GM21825 (cell line): ENCODE data around the gene PCAT6.
"Not testable (repeated sequence)": the region's sequence is repeated elsewhere in the genome, so short reads cannot be mapped to it uniquely, and the experiment has no call there.

ENCODE experiments used
- ATAC-seq: cut with Tn5 transposase; IDR thresholded peaks from one replicate; pipeline ENCODE4 v1.9.1; 2021; ENCODE audit warnings: mild to moderate bottlenecking, moderate library complexity; ENCODE audit not compliant: unreplicated experiment

The PCAT6 gene

DNA sequence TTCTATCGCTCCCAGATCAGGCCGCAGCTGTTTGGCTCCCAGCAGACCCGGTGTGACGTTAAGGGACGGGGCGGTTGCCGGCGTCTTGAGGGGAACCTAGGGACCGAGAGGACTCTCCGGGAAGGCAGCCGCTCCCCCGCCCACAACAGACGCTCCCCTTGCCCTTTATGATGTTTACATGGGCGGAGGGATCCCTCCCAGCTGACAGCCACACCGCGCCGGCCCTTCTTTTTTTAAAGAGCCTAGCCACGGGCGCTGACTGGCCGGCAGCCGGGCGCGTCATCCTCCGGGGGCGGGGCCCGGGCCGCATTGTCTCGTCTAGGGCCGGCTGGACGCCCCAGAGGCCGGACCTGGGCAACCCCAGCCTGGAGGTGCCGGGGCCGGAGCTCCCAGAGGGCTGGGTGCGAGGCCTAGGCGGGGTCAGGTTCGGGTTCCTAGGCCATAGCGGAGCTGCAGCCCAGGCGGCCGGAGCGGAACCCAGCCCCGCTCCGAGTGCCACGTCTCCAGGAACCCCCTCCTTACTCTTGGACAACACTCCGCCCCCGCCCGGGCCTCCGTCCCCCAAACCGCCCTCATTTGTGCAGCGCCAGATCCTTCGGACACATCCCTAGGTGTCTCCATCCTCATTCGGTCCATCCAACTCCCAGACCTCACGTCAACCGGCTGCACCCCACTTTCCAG lies at the start of gene PCAT6:
Gene PCAT6, plus strand, starts transcription at position 340 of the 681 bp plus-strand sequence.
- ATAC-seq = peak; percentile 61

DNA sequence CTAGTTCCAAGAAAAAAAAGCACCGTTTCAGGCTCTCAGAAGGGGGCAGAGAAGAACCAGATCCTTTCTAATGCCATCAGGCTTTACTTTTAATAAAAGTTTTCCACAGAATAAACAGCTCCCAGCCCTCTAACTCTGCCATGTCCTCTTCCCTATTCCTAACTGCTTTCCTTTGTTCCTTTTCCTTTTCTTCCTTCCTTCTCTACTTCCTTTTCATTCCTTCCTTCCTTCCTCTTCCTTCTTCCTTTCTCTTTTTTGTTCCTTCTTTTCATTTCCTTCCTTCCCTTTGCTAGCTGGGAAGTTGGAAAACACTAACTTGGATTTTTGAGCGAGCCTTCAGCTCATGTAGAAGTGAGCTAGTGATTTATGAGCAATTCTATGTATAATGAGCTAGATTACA lies 48.7 kb upstream of the PCAT6 start:
- no peak for ATAC-seq

DNA sequence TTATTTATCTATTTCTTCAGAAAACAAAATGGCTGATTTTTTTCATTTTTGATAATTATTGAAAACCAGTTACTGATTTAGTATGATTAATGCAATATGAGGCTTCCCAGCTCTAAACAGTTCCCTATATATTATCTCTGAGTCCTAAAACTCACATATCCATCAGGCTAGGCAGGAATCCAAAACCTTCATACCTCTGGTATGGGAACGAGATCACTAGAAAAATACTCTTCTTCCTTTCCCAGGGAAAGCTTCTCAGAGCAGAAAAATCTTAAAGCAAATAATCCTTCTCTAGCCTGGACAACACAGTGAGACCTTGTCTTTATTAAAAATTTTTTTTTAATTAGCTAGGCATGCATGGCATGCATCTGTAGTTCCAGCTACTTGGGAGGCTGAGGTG lies 45.0 kb upstream of the PCAT6 start:
- ATAC-seq = no peak

DNA sequence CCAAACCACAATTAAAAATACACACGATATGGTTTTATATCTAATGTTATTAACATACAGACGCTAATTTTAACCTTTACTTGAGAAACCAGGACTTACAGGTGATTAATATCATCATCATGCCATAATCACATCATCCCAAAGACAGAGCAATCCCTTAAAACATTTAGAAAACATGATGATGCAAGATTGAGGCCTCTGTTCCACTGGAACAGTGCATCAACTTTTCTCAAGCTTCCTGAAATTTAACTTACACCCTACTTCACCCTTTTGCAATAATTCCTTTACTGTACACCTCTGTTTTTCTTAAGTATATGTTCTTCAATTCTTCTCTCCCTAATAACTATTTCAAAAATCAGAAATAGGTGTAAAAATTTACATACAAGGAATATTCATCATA lies 40.6 kb upstream of the PCAT6 start:
- no peak for ATAC-seq

DNA sequence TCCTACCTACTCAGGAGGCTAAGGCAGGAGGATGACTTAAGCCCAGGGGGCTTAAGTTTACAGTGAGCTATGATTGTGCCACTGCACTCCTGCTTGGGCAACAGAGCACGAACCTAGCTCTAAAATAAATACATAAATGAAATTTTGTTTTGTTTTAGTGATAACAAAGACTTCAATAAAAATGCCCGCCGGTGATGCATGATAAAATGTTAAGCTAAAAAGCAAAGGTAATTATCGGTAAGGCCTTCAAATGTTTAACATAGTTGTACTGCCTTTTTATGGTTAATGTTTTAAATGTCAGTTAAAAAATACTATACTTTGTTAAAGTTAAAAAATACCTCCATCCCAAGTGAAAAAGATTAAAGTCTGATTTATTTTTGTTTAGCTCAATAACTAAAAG lies 29.6 kb upstream of the PCAT6 start:
- ATAC-seq = no peak

DNA sequence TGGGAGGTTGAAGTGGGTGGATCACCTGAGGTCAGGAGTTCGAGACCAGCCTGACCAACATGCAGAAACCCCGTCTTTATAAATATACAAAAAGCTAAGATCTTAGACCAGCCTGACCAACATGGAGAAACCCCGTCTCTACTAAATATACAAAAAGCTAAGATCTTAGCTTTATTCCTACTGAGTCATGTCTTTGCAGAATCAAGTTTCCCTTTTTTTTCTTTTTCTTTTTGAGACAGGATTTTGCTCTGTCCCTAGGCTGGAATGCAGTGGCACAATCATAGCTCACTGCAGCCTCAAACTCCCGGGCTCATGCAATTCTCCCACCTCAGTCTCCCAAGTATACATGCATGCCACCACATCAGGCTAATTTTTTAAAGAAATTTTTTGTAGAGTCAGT lies 23.9 kb upstream of the PCAT6 start:
- no peak for ATAC-seq

DNA sequence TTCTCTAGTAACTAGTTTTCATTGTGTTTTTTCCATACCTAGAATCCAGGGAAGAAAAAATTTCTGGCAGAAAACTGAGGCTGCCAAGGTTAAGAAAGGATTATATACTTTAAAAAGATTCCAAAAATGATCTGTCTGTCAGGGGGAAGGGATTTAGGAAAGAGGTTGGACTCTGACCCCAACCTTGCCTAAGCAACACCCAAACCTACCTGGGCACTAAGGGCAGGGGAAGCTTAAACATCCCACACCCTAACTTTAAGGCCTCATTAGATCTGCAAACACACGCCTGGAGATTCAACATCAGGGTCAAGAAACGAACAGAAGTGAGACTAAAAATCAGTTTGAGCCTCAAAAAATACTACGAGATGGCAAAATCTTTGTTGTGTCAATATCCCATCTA lies 22.0 kb upstream of the PCAT6 start:
- no peak for ATAC-seq

DNA sequence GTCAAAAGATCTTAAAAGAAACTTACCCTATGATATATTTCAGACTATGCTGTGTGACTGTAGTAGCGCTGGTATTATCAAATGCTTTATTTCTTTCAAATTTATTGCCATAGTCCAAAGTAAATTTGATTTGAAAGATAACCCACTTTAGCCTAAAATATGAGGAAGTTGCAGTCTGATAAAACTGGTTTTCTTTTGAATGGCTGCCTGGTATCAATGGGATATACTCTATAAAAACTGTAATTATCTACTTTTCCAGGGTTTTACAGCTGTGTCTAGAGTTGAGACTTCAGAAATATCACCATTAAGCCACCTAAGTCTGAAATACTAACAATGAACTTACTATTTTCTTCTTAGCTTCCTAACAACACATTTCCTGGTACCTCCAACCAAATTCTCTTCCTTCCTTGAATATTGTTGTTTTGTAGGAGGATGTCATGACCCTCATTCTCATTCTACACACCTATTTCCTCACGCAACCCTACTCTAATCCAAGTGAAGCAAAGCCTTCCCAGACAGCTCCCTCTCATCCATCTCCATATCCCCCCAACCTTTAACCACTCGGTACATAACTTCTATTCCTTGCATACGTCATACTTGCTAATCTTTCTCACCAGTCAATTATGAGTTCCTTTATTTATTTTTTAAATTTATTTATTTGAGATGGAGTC lies 19.5 kb upstream of the PCAT6 start:
- ATAC-seq = no peak

DNA sequence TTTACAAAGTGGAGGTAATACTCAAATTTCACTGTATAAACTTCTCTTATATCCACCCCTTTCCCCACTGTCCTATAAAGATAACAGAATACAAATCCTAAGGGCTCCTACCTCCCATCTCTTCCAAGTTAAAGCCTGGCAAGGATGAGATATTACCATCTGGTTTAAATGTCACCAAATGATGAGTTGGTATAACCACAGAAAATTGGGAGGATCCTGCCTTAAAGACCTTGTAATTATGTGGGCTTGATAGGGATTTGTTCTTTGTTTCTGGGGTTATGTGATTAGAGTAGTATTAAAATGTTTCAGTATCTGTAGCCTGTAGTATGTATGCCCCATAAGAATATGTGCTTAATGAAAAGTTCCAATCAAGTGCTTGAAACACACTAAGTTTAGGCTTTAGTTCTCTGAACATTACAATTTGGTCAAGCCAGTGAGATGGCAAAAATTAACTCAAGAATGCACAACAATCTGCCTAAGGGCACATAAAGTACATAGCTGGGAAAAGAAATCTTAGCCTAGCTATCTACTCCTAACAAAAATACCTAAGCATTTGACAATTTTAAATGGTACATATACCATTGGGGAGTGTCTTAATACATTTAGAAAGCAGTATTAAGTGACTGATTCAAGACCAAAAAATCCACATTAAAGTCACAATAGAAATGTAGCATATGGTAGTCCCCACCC lies 16.6 kb upstream of the PCAT6 start:
- ATAC-seq = no peak

DNA sequence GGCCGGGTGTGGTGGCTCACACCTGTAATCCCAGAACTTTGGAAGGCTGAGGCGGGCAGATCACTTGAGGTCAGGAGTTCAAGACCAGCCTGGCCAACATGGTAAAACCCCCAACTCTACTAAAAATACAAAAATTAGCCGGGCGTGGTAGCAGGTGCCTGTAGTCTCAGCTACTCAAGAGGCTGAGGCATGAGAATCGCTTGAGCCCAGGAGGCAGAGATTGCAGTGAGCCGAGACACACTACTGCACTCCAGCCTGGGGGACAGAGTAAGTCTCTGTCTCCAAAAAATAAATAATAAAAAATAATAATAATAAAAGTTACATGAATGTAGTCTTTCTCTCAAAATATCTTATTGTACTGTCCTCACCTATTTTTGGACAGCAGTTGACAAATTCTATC lies 15.8 kb upstream of the PCAT6 start:
- not testable (repeated sequence) for ATAC-seq

DNA sequence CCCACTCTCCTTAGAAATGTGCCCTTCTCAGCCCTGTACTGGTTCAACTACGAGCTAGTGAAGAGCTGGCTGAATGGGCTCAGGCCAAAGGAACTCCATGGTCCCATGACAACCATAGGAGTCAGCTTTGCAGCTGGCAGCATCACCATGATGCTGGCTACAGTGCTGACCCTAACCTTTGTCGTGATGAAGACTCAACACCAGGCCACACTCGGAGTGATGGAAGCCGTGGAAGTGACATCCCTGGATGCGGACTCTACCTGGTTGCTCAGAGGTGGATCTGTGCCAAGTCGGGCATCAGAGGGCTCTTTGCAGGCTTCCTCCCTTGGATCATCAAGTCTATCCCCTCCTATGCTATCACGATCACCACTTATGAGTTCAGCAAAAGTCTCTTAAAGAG lies 14.1 kb upstream of the PCAT6 start:
- no peak for ATAC-seq

DNA sequence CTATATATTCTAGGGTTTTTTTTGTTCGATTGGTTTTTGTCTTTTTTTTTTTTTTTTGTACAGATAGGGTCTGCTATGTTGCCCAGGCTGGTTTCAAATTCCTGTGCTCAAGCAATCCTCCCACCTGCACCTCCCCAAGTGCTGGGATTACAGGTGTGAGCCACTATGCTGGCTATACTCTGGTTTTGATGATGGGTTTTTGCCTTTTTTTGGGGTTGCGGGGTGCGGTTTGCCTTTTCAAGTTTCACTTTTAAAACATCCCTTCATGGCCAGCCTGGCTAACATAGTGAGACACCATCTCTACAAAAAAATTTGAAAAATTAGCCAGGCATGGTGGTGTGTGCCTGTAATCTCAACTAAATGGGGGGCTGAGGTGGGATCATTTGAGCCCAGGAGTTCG lies 12.5 kb upstream of the PCAT6 start:
- no peak for ATAC-seq

DNA sequence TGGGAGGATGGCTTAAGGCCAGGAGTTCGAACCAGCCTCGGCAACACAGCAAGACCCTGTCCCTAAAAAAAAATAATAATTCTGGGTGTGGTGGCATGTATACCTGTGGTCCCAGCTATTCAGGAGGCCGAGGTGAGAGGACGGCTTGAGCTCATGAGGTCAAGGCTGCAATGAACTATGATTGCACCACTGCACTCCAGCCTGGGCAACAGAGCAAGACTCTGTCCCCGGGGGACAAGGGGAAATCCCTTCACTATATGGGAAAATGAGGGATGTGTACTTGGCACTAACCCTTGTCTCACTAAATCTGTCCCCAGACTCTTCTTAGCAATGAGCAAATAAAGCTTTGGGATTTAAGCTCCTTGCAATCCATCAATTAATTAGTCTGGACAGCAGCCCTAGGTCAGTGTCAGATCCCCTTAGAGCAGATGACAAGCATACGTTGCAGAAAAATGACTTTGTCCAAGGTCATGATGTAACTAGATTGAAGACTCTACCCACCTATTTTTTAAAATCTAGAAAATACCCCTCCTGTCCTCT lies 11.9 kb upstream of the PCAT6 start:
- ATAC-seq = no peak

DNA sequence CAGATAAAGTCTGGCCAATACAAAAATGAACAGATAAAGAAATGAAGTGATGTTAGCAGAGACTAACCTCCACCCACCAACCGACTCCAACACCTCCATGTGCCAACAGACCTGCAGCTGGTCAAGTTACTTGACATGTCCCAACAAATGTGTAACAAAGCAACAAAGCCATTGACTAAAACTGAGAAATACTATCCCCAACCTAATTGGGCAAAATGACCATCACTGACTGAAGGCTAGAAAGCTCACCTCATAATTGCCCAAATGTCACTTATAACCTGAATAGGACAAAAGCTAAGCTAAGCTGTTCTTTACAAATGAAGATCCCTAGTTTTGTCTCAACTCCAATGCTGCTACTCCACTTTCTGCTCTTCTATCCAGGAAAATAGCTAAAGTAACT lies 10.0 kb upstream of the PCAT6 start:
- ATAC-seq = no peak

DNA sequence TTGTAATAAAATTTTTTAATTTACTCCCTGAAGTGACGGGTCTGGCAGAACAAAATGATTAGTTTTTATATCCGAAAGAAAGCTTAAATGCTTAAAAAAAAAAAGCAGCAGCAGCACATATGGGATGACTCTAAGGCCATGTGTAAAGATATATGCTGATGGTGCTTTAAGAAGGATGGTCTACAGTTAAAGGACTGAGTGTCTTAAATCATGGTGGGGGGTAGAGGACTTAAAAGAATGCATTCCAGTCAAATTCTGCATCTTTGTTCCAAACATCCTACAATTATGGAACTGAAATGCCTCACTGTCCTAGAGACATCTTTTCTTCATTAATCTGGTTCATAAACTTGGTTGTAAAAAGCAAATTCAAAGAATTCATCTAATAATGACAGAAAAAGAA lies 9.6 kb upstream of the PCAT6 start:
- no peak for ATAC-seq

DNA sequence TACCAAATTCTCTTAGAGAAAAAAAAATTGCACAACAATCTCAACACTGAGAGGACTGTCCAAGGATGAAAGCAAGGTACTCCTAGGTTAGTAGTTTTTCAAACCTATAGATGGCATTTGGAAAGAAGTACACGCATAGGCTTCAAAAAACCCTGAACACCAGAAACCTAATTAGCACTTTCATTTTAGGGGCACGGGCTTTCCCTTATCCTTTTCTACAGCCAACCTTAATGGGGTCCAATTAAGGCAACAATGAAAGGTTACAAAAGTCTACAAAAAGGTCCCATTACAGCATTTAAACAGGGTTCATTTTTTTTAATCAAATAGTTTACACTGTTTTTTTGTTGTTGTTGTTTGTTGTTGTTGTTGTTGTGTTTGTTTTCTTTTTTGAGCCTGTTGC lies 8.7 kb upstream of the PCAT6 start:
- no peak for ATAC-seq

DNA sequence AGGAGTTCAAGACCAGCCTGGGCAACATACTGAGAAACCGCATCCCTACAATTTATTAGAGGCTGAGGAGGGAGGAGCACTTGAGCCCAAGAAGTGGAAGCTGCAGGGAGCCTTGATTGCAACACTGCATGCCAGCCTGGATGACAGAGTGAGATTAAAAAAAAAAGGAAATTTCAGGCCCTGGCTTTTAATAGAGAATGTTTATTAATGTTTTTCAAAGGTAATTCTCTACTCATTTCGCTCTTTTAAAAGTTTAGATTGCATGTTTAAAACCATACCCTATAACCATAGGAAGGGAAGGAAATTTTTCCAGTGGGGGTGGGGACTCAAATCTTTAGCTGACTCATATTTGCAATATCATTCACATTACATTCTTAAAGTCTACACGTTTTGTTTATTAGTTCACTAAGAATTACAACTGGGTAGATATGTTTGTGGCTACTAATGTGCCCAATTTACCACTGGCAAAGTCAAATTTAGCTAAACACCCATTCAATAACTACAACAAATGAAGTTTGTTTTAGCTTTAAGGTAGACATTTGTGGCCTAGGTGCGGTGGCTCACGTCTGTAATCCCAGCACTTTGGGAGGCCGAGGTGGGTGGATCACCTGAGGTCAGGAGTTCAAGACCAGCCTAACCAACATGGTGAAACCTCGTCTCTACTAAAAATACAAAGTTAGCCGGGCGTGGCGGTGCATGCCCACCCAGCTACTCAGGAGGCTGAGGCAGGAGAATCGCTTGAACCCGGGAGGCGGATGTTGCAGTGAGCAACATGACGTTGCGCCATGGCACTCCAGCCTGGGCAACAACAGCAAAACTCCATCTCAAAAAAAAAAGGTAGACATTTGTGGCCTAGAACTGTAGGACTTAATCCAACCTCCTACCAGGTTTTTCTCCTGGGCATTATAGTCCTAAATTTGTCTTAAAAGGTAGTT lies 7.5 kb upstream of the PCAT6 start:
- no peak for ATAC-seq

DNA sequence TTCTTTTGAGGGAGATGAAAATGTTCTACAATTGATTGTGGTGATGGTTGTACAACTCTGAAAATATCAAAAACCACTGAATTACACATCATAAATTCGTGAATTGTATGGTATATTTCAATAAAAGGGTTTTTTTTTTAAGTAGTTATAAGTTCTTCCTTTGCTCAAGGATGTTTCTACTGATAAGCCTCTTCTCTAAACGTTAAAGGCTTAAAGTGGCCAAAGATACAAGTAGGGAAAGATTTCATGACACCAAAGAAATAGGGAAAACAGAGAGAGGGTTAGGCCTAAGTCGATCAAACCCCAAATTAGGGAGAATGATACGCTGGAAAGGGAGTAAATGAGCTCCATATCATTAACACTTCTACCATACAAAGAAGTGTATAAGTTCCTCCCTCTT lies 6.6 kb upstream of the PCAT6 start:
- ATAC-seq = no peak

DNA sequence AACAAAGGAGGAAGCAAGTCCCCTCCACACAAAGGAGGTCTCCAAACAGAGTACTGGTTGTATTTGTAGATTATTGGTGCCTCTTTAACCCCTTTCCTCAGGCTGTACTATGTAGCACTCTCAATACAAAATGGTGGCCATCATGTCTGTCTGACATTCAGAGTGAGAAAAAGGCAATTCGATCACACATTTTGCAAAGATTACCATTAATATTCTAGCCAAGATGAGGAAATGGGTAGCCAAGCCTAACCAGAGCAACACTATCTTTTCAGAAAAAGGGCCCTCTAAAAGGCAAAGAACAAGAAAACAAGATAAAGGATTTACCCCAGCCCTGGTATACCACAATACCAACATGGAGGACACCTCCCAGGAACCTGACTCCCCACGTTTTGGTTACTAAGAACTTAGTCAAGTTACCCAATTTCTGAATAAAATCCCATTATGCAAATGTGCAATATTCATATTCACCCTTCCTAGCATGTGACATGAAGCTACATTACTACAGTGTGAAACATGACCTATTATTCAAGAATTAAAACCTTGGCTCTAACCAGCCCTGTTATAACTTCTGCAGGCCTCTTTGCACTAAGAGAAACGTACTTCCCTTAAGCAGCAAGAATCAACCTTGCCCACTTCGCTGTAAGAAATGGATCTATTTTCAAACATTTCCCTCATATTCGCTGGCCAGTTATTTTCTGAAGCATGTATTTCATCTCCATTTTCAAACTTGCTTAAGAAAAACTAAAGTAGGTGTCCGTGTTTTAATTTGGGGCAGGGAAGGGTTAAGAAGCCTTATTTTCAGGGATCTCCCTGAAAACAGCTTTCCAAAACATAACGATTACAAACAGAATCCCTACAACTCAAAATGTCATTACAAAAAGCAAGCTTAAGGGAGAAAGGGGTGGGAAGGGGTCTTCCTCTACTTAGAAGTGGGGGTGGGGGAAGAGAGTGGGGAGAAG lies 4.6 kb upstream of the PCAT6 start:
- ATAC-seq = no peak
